ENCODE measurements around the gene DDB1.

DNA sequence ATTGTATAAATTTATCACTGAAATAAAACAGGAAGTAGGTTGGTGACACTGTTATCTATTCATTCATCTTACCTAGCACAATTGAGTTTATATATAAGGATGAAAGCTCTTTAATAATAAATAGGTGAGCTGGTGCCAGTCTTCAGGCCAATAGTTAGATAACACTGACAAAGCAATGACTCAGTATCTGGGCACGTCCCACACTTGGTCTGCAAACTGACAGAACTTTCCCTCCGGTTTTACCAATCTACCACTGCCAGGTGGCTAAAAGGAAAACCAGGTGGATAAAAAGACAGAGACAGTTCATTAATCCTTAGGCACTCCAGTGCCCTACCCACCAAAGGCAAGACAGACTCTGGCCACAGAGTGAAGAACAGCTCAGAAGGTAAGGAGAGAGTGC is 17.6 kb downstream of the DDB1 start:
- TF ChIP-seq POLR2A (IDR thresholded peaks at IDR 0.05), result no peak
- TF ChIP-seq, protein P1, sequence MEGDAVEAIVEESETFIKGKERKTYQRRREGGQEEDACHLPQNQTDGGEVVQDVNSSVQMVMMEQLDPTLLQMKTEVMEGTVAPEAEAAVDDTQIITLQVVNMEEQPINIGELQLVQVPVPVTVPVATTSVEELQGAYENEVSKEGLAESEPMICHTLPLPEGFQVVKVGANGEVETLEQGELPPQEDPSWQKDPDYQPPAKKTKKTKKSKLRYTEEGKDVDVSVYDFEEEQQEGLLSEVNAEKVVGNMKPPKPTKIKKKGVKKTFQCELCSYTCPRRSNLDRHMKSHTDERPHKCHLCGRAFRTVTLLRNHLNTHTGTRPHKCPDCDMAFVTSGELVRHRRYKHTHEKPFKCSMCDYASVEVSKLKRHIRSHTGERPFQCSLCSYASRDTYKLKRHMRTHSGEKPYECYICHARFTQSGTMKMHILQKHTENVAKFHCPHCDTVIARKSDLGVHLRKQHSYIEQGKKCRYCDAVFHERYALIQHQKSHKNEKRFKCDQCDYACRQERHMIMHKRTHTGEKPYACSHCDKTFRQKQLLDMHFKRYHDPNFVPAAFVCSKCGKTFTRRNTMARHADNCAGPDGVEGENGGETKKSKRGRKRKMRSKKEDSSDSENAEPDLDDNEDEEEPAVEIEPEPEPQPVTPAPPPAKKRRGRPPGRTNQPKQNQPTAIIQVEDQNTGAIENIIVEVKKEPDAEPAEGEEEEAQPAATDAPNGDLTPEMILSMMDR (IDR thresholded peaks at IDR 0.05), result no peak
